KG1 (cell line): ENCODE results near the gene CDH23.

Experiments
- DNase-seq: peaks from one replicate; lab custom pipeline; 2025; lab: John Stamatoyannopoulos, UW

The CDH23 gene

GRCh38 chr10:71517298-71518169 lies 120.8 kb downstream of the CDH23 start:
- no peak for DNase-seq

- no peak for DNase-seq
Measured at GRCh38 chr10:71520042-71520441, 123.3 kb downstream of the CDH23 start.

GRCh38 chr10:71521504-71522441 lies 125.1 kb downstream of the CDH23 start:
- DNase-seq: no peak

- DNase-seq: no peak
Measured at GRCh38 chr10:71522442-71523144, 125.9 kb downstream of the CDH23 start.

- no peak for DNase-seq
Measured at GRCh38 chr10:71523756-71524155, 127.0 kb downstream of the CDH23 start.

GRCh38 chr10:71525092-71525491 lies 128.4 kb downstream of the CDH23 start:
- no peak for DNase-seq

GRCh38 chr10:71525721-71526120 lies 129.0 kb downstream of the CDH23 start:
- DNase-seq: no peak

- no peak for DNase-seq
Measured at GRCh38 chr10:71526653-71527052, 129.9 kb downstream of the CDH23 start.

- DNase-seq: no peak
Measured at GRCh38 chr10:71527135-71527534, 130.4 kb downstream of the CDH23 start.

GRCh38 chr10:71528371-71529206 lies 131.9 kb downstream of the CDH23 start:
- DNase-seq: no peak

GRCh38 chr10:71529207-71529827 lies 132.6 kb downstream of the CDH23 start:
- DNase-seq: no peak

- DNase-seq: no peak
Measured at GRCh38 chr10:71530781-71531180, 134.1 kb downstream of the CDH23 start.

GRCh38 chr10:71531485-71532446 lies 135.0 kb downstream of the CDH23 start:
- no peak for DNase-seq

GRCh38 chr10:71532878-71533277 lies 136.2 kb downstream of the CDH23 start:
- DNase-seq: no peak

- DNase-seq: no peak
Measured at GRCh38 chr10:71533936-71534335, 137.2 kb downstream of the CDH23 start.

- no peak for DNase-seq
Measured at GRCh38 chr10:71534568-71535194, 138.0 kb downstream of the CDH23 start.

GRCh38 chr10:71536332-71536731 lies 139.6 kb downstream of the CDH23 start:
- no peak for DNase-seq

- no peak for DNase-seq
Measured at GRCh38 chr10:71537125-71537524, 140.4 kb downstream of the CDH23 start.

GRCh38 chr10:71537681-71538080 lies 141.0 kb downstream of the CDH23 start:
- DNase-seq: no peak
